Sigmoid colon (tissue), 7 donors: ENCODE measurements around the gene TMEM86B. TPM values are rescaled to one million over a fixed set of nuclear protein-coding genes. Genes with fewer than 3 reads are reported as not detected.
"Not testable (repeated sequence)": the region's sequence is repeated elsewhere in the genome, so short reads cannot be mapped to it uniquely, and the experiment has no call there.

ENCODE experiments used
- DNase-seq: peaks from one replicate; pipeline ENCODE4 v3.0.0-alpha.2; 2019
- H3K27ac ChIP-seq, 4 donors: fragments of 200-600 bp; sonication (generic); one replicate each; pipeline ENCODE4 v1.5.1; 2016 to 2019; ENCODE audit warnings: mild to moderate bottlenecking in 1 of 4
- H3K27me3 ChIP-seq, 3 donors: fragments of 200-600 bp; sonication (generic); one replicate each; pipeline ENCODE4 v1.5.1; 2019; ENCODE audit warnings: mild to moderate bottlenecking in 1 of 3
- H3K36me3 ChIP-seq, 4 donors: fragments of 200-600 bp; sonication (generic); one replicate each; pipeline ENCODE4 v1.5.1; 2016 to 2019
- H3K4me1 ChIP-seq, 4 donors: fragments of 200-600 bp; sonication (generic); one replicate each; pipeline ENCODE4 v1.5.1; 2017 to 2019
- H3K4me3 ChIP-seq, 4 donors: fragments of 200-600 bp; sonication (generic); one replicate each; pipeline ENCODE4 v1.5.1; 2017 to 2019; ENCODE audit warnings: mild to moderate bottlenecking in 2 of 4, moderate library complexity in 1 of 4
- H3K9me3 ChIP-seq, 4 donors: fragments of 200-600 bp in 3 of 4; sonication (generic) in 3 of 4; one replicate each; pipeline versions ENCODE4 v1.5.1 to v1.6.1; 2013 to 2019
- EP300 ChIP-seq, 4 donors: sonication (generic); formaldehyde crosslinking; IDR thresholded peaks; one replicate each; pipeline ENCODE4 v1.6.1; 2017; ENCODE audit warnings: antibody characterized with exemption in 4 of 4
- POLR2A ChIP-seq, 2 donors: fragments of 450-650 bp; IDR thresholded peaks; one replicate each; pipeline ENCODE4 v1.6.1; 2016; ENCODE audit warnings: antibody characterized with exemption in 2 of 2, mild to moderate bottlenecking in 2 of 2, moderate library complexity in 2 of 2
- POLR2AphosphoS5 ChIP-seq, 4 donors: sonication (generic); formaldehyde crosslinking; IDR thresholded peaks; one replicate each; pipeline ENCODE4 v1.6.1; 2017; ENCODE audit warnings: antibody characterized with exemption in 4 of 4
- WGBS, 2 donors: extraction: QIAGEN DNeasy Blood & Tissue Kit; methylation state at CpG; one replicate each; pipeline ENCODE4 v1.1.7; 2013; 5-methylcytosine and 5-hydroxymethylcytosine counted together
- intact Hi-C: fragments of 100-400 bp; cut with DNase I; formaldehyde crosslinking; loops from one replicate; pipeline ENCODE4 v1.15.1; 2023
- polyA plus RNA-seq, 3 donors: library from polyadenylated mRNA; stranded (reverse); fragments of 200-250 nt; gene quantifications; one replicate each; pipeline ENCODE4 v1.2.3, GENCODE V29; 2013
- total RNA-seq, 4 donors: library from RNA; depleted of rRNA; stranded (reverse); fragments of >200 nt; gene quantifications; one replicate each; pipeline ENCODE4 v1.1.0, GENCODE V29; 2016
- TF ChIP-seq, protein P1 (sequence below), 4 experiments: fragments of 450-650 bp in 3 of 4; fragments of 200-600 bp in 1 of 4; IDR thresholded peaks; one replicate each; pipeline ENCODE4 v1.5.1; 2016 to 2019; ENCODE audit warnings: antibody characterized with exemption in 4 of 4, mild to moderate bottlenecking in 3 of 4, moderate library complexity in 2 of 4
- donor health status: healthy with polysubstance abuse.
- donor health status: Bipolar disorder and iron deficiency.
- donor health status: healthy.

Gene TMEM86B
- total and polyA plus RNA-seq, 7 donors, result 0.69 to 7.9 (median 1.8) TPM

DNA sequence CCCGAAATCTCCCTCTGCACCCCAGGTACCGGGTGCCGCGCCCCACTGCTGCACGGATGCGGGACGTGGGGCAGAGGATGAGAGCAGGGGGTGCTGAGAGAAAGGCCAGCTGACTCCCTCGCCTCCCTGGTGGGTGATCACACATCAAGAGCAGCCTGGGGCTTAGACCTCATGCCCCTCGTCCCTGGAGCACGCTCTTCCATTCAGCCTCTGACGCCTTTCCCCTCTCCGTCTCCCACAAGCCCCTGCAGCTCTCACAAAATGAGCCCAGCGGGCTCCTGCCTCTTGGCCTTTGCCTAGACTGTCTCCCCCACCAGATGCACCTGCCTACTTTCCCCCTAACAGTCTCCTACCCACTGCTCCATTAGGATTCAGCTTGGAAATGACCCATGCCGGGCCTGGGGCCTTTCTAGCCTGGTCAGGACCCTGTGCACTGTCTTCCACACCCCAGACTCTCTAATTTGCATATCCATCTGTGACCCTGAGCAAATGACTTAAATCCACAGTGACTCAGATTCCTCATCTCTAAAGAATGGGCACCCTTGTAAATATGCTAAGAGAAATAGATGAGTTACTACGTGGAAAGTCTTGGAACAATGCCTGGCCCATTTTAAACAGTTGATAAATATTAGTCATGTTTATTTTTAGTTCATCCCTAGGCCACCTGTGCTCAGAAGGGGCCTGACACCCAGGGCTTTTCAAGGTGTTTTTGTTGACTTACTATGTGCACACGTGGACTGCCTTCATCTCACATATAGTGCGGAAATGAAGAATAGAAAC, 18.7 kb downstream of the TMEM86B start:
- no peaks in the 10 kb centered on the region for H3K9me3 ChIP-seq
- H3K27me3 ChIP-seq, result peaks cover 0 to 25% (median 13%) of the 10 kb centered on the region in 3 donors
- no peaks in the 10 kb centered on the region for H3K36me3 ChIP-seq
- H3K4me3 ChIP-seq, result no peak overlapping the region
- intact Hi-C loops, result no loop called here
- peaks cover 0 to 28% (median 26%) of the 10 kb centered on the region in 4 donors for H3K4me1 ChIP-seq
- 53 to 74% methylated on average over 17 of the region's 17 CpGs for WGBS, 2 donors
- TF ChIP-seq EP300 (IDR thresholded peaks at IDR 0.05), result no peak
- TF ChIP-seq POLR2AphosphoS5 (IDR thresholded peaks at IDR 0.05), result no peak
- TF ChIP-seq, protein P1, sequence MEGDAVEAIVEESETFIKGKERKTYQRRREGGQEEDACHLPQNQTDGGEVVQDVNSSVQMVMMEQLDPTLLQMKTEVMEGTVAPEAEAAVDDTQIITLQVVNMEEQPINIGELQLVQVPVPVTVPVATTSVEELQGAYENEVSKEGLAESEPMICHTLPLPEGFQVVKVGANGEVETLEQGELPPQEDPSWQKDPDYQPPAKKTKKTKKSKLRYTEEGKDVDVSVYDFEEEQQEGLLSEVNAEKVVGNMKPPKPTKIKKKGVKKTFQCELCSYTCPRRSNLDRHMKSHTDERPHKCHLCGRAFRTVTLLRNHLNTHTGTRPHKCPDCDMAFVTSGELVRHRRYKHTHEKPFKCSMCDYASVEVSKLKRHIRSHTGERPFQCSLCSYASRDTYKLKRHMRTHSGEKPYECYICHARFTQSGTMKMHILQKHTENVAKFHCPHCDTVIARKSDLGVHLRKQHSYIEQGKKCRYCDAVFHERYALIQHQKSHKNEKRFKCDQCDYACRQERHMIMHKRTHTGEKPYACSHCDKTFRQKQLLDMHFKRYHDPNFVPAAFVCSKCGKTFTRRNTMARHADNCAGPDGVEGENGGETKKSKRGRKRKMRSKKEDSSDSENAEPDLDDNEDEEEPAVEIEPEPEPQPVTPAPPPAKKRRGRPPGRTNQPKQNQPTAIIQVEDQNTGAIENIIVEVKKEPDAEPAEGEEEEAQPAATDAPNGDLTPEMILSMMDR (IDR thresholded peaks at IDR 0.05), result no peak
- no peak for TF ChIP-seq POLR2A (IDR thresholded peaks at IDR 0.05)
- peak overlapping the region in 1 of 4 donors; percentile 28 for H3K27ac ChIP-seq
- no peak for DNase-seq

DNA sequence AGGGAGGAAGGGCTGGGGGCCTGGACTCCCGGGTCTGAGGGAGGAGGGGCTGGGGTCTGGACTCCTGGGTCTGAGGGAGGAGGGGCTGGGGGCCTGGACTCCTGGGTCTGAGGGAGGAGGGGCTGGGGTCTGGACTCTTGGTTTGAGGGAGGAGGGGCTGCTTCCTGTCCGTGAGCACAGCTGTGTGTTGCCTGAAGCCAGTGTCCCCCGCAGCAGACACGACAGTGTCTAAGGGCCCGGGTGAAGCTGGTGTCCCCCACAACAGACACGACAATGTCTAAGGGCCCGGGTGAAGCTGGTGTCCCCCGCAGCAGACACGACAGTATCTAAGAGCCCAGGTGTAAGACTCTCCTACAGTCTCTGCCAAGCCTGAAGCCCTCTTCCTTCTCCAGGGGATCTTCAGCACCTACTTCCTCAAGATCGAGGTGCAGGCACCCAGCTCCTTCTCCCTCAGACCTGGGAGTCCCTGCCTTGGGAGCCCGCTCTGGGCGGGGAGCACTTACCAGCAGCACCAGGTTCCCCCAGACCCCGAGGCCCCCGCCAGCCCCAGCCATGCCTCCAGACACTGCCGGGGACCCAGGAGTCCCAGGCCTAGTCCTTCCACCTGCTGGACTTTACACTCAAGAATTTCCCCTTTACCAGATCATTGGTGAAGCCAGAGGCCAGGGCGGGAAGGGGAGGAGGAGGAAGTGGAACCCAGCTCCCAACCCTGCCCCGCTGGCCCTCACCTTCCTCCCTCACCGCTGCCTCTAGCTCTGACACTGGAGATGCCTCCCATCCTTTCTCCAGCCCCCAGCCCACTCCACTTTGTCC, 19.5 kb downstream of the TMEM86B start, which contains the start of gene PTPRH:
PTPRH (minus strand) TSS at position 622 of the 813 bp plus-strand sequence; CDS start at position 554, 68 bp downstream.
- Histone ChIP-seq H3K27me3 (peaks cover 0 to 17% (median 12%) of the 10 kb centered on the region in 3 donors), H3K36me3 (no peaks in the 10 kb centered on the region), H3K4me1 (peaks cover 0 to 28% (median 26%) of the 10 kb centered on the region in 4 donors), H3K9me3 (no peaks in the 10 kb centered on the region), H3K27ac (peak within 1 kb of the TSS in 2 of 4 donors; percentile 28 to 39), H3K4me3 (no peak within 1 kb of the TSS)
- intact Hi-C loops, result no loop called here
- DNase-seq, result no peak
- 11 to 41% methylated on average over 17 of the region's 18 CpGs for whole genome bisulfite sequencing, 2 donors
- TF ChIP-seq POLR2AphosphoS5 (IDR thresholded peaks at IDR 0.05), result no peak
- TF ChIP-seq, protein P1 (IDR thresholded peaks at IDR 0.05), result no peak
- peak in 1 of 2 donors; percentile 48 for TF ChIP-seq POLR2A (IDR thresholded peaks at IDR 0.05)
- TF ChIP-seq EP300 (IDR thresholded peaks at IDR 0.05), result no peak

DNA sequence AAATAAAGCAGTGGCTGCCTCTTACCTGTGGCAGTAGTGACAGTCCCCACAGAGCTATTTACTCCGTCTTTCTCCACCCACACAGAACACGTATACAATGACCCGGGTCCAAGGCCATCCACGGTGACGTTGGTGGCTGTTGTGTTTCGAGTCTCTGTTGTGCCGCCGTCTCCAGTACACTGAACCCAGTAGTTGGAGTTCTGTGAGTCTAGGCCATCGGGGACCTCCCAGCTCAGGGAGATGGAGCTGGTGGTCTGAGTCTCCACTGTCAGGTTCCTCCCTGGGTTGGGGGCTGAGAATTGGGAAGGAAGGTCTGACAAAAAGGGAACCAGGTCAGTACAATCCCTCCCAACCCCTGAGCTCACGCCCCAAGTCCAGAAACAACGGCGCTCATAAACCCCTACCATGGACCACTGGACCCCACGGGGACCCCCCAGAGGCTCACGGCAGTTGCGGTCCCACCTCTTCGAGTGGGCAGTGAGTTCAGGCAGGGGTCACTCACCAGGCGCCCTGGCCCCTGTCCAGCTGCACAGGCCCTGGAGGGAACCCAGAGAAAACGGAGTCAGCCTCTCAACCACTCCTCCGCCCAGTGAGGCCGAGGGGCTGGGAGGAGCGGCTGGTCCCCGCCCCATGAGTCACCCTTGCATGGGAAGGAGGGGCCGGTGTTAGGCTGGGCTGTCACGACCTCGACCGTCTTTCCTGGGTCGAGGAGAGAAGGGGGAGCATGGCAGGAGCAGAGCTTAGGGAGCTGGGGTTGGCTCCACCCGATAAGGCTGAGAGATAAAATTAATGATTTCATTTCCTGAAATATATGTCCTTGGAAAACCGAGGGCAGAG, 21.7 kb downstream of the TMEM86B start:
- Histone ChIP-seq H3K27ac (no peak overlapping the region), H3K4me1 (peaks cover 0 to 28% (median 26%) of the 10 kb centered on the region in 4 donors), H3K27me3 (peaks cover 0 to 3% (median 0%) of the 10 kb centered on the region in 3 donors), H3K36me3 (no peaks in the 10 kb centered on the region), H3K4me3 (peak overlapping the region in 3 of 4 donors; percentile 20 to 27 (median 22)), H3K9me3 (no peaks in the 10 kb centered on the region)
- TF ChIP-seq, protein P1 (IDR thresholded peaks at IDR 0.05), result no peak
- TF ChIP-seq POLR2AphosphoS5 (IDR thresholded peaks at IDR 0.05) (peak in 3 of 4 donors; percentile 41 to 44 (median 42)), POLR2A (IDR thresholded peaks at IDR 0.05) (peak in 1 of 2 donors; percentile 66), EP300 (IDR thresholded peaks at IDR 0.05) (no peak)
- 10 to 33% methylated on average over 29 of the region's 29 CpGs for WGBS, 2 donors
- DNase-seq, result peak; percentile 86
- intact Hi-C loops, result no loop called here

DNA sequence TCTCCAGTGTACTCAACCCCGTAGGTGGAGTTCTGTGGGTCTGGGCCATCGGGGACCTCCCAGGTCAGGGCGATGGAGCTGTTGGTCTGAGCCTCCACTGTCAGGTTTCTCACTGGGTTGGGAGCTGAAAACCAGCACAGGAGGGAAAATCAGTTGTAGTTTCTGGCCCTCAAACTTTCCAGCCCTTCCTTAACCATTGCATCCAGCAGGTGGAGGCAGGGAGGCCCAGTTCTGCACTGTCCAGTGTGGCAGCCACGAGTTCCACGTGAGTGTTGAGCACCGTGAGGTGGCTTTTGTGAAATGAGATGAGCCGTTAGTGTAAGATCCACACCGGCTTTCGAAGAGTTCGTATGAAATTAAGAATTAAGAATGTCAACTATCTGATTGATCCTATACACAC, 26.4 kb downstream of the TMEM86B start:
- DNase-seq, H3K36me3 ChIP-seq, H3K4me3 ChIP-seq, H3K9me3 ChIP-seq, H3K4me1 ChIP-seq, H3K27me3 ChIP-seq, H3K27ac ChIP-seq, intact Hi-C loops: not testable (repeated sequence)
- 77 to 85% methylated on average over 10 of the region's 10 CpGs for WGBS, 2 donors
- TF ChIP-seq, protein P1 (IDR thresholded peaks at IDR 0.05), result peak in 1 of 4 experiments; percentile 10
